Measurements from ENCODE around the gene OST4.

- TF ChIP-seq CTCF (conservative IDR thresholded peaks at IDR 0.05; ENCODE audit: low read depth, low read length) (no peak), EZH2phosphoT487 (IDR thresholded peaks at IDR 0.05; ENCODE audit: borderline replicate concordance, low read length) (no peak)
Measured at GRCh38 chr2:27038012-27038411, 33.4 kb downstream of the OST4 start.

Data from PC-3 (cell line).